Activated B cell treated with CpG ODN at 0.5 μM for 24 hours (primary cell): ENCODE data around the gene TRRAP. TPM values are rescaled to one million over a fixed set of nuclear protein-coding genes. Genes with fewer than 3 reads are reported as not detected.

Source experiments
- ATAC-seq: fragments of 200-7000 bp; cut with Tn5 transposase; one replicate; pipeline ENCODE4 v1.10.0; 2021; ENCODE audit warnings: low read depth, mild to moderate bottlenecking, moderate library complexity
- CTCF ChIA-PET: fragments of 350-600 bp; sonication (Branson Sonifier 250); formaldehyde crosslinking; loops from one replicate; lab custom pipeline; 2021; ENCODE audit warnings: antibody characterized with exemption; lab: Charles Lee
- POLR2A ChIA-PET: fragments of 350-600 bp; sonication (Branson Sonifier 250); formaldehyde crosslinking; loops from one replicate; lab custom pipeline; 2021; ENCODE audit warnings: antibody characterized with exemption; lab: Charles Lee
- DNase-seq: peaks from one replicate; pipeline ENCODE4 v3.0.0; 2022
- H3K27ac Mint-ChIP-seq: one replicate; pipeline ENCODE4 v1.8.0; 2020; ENCODE audit warnings: mixed read lengths
- H3K27me3 Mint-ChIP-seq: one replicate; pipeline ENCODE4 v1.8.0; 2021; ENCODE audit warnings: mixed read lengths
- H3K36me3 Mint-ChIP-seq: one replicate; pipeline ENCODE4 v1.8.0; 2021; ENCODE audit warnings: low read depth, mixed read lengths
- H3K4me1 Mint-ChIP-seq: one replicate; pipeline ENCODE4 v1.8.0; 2021; ENCODE audit warnings: mixed read lengths
- H3K4me3 Mint-ChIP-seq: one replicate; pipeline ENCODE4 v1.8.0; 2020; ENCODE audit warnings: mild to moderate bottlenecking, mixed read lengths
- H3K9me3 Mint-ChIP-seq: one replicate; pipeline ENCODE4 v1.8.0; 2020; ENCODE audit warnings: mixed read lengths
- intact Hi-C: fragments of 100-400 bp; cut with micrococcal nuclease; formaldehyde crosslinking; loops from one replicate; pipeline ENCODE4 v1.15.1; 2024
- total RNA-seq: library from RNA; stranded (reverse); gene quantifications from 2 replicates; pipeline ENCODE4 v1.2.3, GENCODE V29; 2022
- TF ChIP-seq, protein P1 (sequence below): fragments of 200-600 bp; IDR thresholded peaks from one replicate; pipeline ENCODE4 v1.8.0; 2022; ENCODE audit warnings: antibody characterized with exemption, mild to moderate bottlenecking

TRRAP gene
- 73.9 and 77.9 TPM in 2 replicates for total RNA-seq

GRCh38 chr7:98878365-98879197, at the start of gene TRRAP:
TRRAP (plus strand) TSS chr7:98878532; CDS start chr7:98881151, 2,619 bp downstream.
- H3K4me1 Mint-ChIP-seq: peaks cover 19% of the 10 kb centered on the region
- TF ChIP-seq, protein P1, sequence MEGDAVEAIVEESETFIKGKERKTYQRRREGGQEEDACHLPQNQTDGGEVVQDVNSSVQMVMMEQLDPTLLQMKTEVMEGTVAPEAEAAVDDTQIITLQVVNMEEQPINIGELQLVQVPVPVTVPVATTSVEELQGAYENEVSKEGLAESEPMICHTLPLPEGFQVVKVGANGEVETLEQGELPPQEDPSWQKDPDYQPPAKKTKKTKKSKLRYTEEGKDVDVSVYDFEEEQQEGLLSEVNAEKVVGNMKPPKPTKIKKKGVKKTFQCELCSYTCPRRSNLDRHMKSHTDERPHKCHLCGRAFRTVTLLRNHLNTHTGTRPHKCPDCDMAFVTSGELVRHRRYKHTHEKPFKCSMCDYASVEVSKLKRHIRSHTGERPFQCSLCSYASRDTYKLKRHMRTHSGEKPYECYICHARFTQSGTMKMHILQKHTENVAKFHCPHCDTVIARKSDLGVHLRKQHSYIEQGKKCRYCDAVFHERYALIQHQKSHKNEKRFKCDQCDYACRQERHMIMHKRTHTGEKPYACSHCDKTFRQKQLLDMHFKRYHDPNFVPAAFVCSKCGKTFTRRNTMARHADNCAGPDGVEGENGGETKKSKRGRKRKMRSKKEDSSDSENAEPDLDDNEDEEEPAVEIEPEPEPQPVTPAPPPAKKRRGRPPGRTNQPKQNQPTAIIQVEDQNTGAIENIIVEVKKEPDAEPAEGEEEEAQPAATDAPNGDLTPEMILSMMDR: peak; percentile 82
- DNase-seq (peak; percentile 80), ATAC-seq (peak; percentile 81)
- peaks cover 3% of the 10 kb centered on the region for H3K27me3 Mint-ChIP-seq
- peak within 1 kb of the TSS; percentile 91 for H3K4me3 Mint-ChIP-seq
- H3K36me3 Mint-ChIP-seq: peaks cover 27% of the 10 kb centered on the region
- no peaks in the 10 kb centered on the region for H3K9me3 Mint-ChIP-seq
- ChIA-PET CTCF (interaction anchor here (0.6 to 1.5 kb wide), 8 partner anchors 11 to 1528 kb away, joined by 3 to 5 read pairs (median 4); no protein-coding TSS in a partner anchor), POLR2A (interaction anchor here (1.0 to 2.5 kb wide), 10 partner anchors 9 to 1006 kb away, joined by 3 to 27 read pairs (median 5); partner anchors contain the start of genes ARPC1A, ARPC1B, BAIAP2L1 and BRI3)
- intact Hi-C loops: loop anchor here (1.0 to 10.0 kb wide), 8 partner anchors 8 to 1762 kb away; partner anchors contain the start of genes BRI3, FAM200A, LMTK2 and SDHAF3
- H3K27ac Mint-ChIP-seq: peak within 1 kb of the TSS; percentile 93

DNA sequence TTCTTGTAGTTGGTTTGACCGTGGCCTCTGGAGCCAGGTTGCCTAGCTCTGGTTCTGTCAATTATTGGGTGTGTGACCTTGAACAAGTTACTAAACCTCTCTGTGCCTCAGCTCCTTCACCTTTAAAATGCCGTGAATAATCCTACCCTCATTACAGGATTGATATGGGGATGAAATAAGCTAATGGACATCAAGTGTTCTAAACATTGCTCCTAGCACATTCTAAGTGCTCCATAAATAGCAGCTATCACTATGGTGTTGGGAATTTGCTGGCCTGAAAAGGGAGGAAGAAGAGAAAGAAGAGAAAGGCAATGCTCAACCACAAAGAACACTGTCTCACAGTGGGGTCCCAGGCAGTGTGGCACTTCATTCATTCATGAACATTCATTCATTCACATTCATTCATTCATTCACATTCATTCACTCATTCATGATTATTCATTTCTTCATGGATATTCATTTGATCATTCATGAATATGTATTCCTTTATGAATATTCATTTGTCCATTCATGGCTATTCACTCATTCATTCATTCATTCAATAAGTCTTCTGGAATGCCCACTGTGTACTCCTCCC, 47.3 kb upstream of the TRRAP start:
- no peak overlapping the region for H3K27ac Mint-ChIP-seq
- TF ChIP-seq, protein P1: no peak
- intact Hi-C loops: no loop called here
- H3K4me1 Mint-ChIP-seq: no peaks in the 10 kb centered on the region
- ChIA-PET POLR2A (no interaction called here), CTCF (interaction anchor here (1.2 to 1.7 kb wide), 2 partner anchors 10 to 42 kb away, joined by 3 to 5 read pairs; no protein-coding TSS in a partner anchor)
- no peak for DNase-seq
- ATAC-seq: no peak
- H3K4me3 Mint-ChIP-seq: no peak overlapping the region
- no peaks in the 10 kb centered on the region for H3K9me3 Mint-ChIP-seq
- H3K27me3 Mint-ChIP-seq: peaks cover 5% of the 10 kb centered on the region
- H3K36me3 Mint-ChIP-seq: no peaks in the 10 kb centered on the region

DNA sequence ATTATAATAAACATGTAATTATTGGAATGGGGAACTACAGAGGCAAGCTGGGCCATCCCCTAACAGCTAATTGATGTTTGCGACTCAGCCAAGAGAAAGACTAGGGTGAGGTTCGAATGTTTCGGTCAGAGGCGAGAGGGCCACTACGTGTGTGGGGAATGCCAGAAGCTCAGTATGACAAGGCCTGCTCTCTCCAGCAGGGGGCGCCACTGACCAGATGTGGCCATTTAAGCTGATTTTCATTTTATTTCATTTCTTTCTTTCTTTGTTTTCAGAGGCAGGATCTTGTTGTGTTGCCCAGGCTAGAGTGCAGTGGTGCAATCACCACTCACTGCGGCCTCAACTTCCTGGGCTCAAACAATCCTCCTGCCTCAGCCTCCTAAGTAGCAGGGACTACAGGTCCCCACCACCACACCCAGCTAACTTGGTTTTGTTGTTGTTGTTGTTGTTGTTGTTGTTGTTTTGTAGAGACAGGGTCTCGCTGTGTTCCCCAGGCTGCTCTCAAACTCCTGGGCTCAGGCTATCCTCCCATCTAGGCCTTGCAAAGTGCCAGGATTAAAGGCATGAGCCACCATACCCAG, 46.6 kb upstream of the TRRAP start:
- Mint-ChIP-seq H3K27ac (no peak overlapping the region), H3K9me3 (no peaks in the 10 kb centered on the region), H3K4me3 (no peak overlapping the region), H3K36me3 (no peaks in the 10 kb centered on the region), H3K27me3 (peaks cover 5% of the 10 kb centered on the region), H3K4me1 (no peaks in the 10 kb centered on the region)
- ChIA-PET CTCF (interaction anchor here (1.2 to 1.7 kb wide), 3 partner anchors 10 to 43 kb away, joined by 3 to 5 read pairs (median 3); no protein-coding TSS in a partner anchor), POLR2A (no interaction called here)
- DNase-seq (no peak), ATAC-seq (no peak)
- intact Hi-C loops: no loop called here
- TF ChIP-seq, protein P1: no peak

DNA sequence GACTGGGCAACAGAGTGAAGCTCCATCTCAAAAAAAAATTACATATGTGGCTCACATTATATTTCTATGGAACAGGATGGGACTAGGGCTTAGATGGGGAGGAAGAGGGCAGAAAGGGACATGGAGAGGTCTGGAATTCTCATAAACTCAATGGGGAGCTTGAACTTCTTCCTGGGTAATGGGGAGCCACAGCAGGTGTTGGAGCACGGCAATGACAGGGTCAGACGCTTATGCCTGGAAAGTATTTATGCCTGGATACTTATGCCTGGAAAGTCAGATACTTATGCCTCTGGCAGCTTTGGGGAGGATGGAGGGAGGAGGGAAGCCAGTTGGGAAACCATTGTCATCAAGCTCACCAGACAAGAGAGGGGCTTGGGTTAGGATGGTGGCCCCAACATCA, 45.3 kb upstream of the TRRAP start:
- no peaks in the 10 kb centered on the region for H3K4me1 Mint-ChIP-seq

More for the DNA sequence above, 45.3 kb upstream of the TRRAP start:
- no peaks in the 10 kb centered on the region for H3K36me3 Mint-ChIP-seq
- DNase-seq: no peak
- no peak for ATAC-seq
- ChIA-PET CTCF (interaction anchor here (0.9 to 1.2 kb wide), 2 partner anchors 41 to 87 kb away, joined by 3 read pairs; no protein-coding TSS in a partner anchor), POLR2A (no interaction called here)
- H3K9me3 Mint-ChIP-seq: no peaks in the 10 kb centered on the region
- H3K27ac Mint-ChIP-seq: no peak overlapping the region
- TF ChIP-seq, protein P1: no peak
- H3K27me3 Mint-ChIP-seq: peaks cover 10% of the 10 kb centered on the region
- intact Hi-C loops: no loop called here
- H3K4me3 Mint-ChIP-seq: no peak overlapping the region
